WTC11 (cell line): Measurements from ENCODE around the gene IFIT3. TPM values are rescaled to one million over a fixed set of nuclear protein-coding genes. Genes with fewer than 3 reads are reported as not detected.
A peak's percentile ranks its signal among the peaks of the same experiment; 100 is the strongest.

Experiments
- ATAC-seq: fragments of 200-7000 bp; cut with Tn5 transposase; 2 replicates; pipeline ENCODE4 v1.10.0; 2021; ENCODE audit warnings: mild to moderate bottlenecking, moderate library complexity
- Bru-seq: library from RNA; stranded (reverse); fragments of 400-500 nt; gene quantifications from one replicate; lab custom pipeline; 2021; lab: Mats Ljungman, UMichigan
- CTCF ChIA-PET: fragments of 300-600 bp; sonication (Branson Sonifier 250); formaldehyde crosslinking; loops from one replicate; lab custom pipeline; 2021; ENCODE audit warnings: antibody characterized with exemption; lab: Charles Lee
- POLR2A ChIA-PET: fragments of 350-600 bp; sonication (Branson Sonifier 250); formaldehyde crosslinking; loops from one replicate; lab custom pipeline; 2021; ENCODE audit warnings: antibody characterized with exemption; lab: Charles Lee
- DNase-seq: peaks from one replicate; pipeline ENCODE4 v3.0.0; 2021; ENCODE audit warnings: low spot score
- H3K27ac Mint-ChIP-seq: 2 replicates; pipeline ENCODE4 v1.8.0; 2021; ENCODE audit warnings: mixed read lengths
- H3K27me3 Mint-ChIP-seq: 2 replicates; pipeline ENCODE4 v1.8.0; 2021; ENCODE audit warnings: low read depth, mild to moderate bottlenecking, moderate library complexity, mixed read lengths
- H3K36me3 Mint-ChIP-seq: 2 replicates; pipeline ENCODE4 v1.8.0; 2021; ENCODE audit warnings: mixed read lengths
- H3K4me1 Mint-ChIP-seq: 2 replicates; pipeline ENCODE4 v1.8.0; 2022; ENCODE audit warnings: mixed read lengths
- H3K4me3 Mint-ChIP-seq: 2 replicates; pipeline ENCODE4 v1.8.0; 2021; ENCODE audit warnings: mild to moderate bottlenecking, moderate library complexity, mixed read lengths
- H3K9me3 Mint-ChIP-seq: 2 replicates; pipeline ENCODE4 v1.8.0; 2021; ENCODE audit warnings: mixed read lengths
- AR ChIP-seq: fragments of 250-450 bp; sonication (Bioruptor Pico); IDR thresholded peaks from 2 replicates; pipeline ENCODE4 v1.9.0; 2021; ENCODE audit warnings: mild to moderate bottlenecking
- ELF4 ChIP-seq: sonication (generic); formaldehyde crosslinking; IDR thresholded peaks from 2 replicates; pipeline ENCODE4 v1.8.1; 2022; ENCODE audit warnings: low read depth, mild to moderate bottlenecking, moderate library complexity, missing genetic modification reagents
- EMX1 ChIP-seq: fragments of 250-450 bp; sonication (Bioruptor Pico); IDR thresholded peaks from 2 replicates; pipeline ENCODE4 v1.8.0; 2021; ENCODE audit warnings: mild to moderate bottlenecking
- ETV6 ChIP-seq: sonication (generic); formaldehyde crosslinking; IDR thresholded peaks from 2 replicates; pipeline ENCODE4 v1.8.1; 2022; ENCODE audit warnings: mild to moderate bottlenecking, missing genetic modification reagents
- FOXJ3 ChIP-seq: sonication (generic); formaldehyde crosslinking; IDR thresholded peaks from 2 replicates; pipeline ENCODE4 v1.9.0; 2021; ENCODE audit warnings: missing genetic modification reagents, mild to moderate bottlenecking, borderline replicate concordance
- FOXK1 ChIP-seq: sonication (generic); formaldehyde crosslinking; IDR thresholded peaks from 2 replicates; pipeline ENCODE4 v1.8.0; 2022; ENCODE audit warnings: mild to moderate bottlenecking, moderate library complexity, missing genetic modification reagents
- FOXP1 ChIP-seq: sonication (generic); formaldehyde crosslinking; IDR thresholded peaks from 2 replicates; pipeline ENCODE4 v1.8.0; 2022; ENCODE audit warnings: missing genetic modification reagents, mild to moderate bottlenecking, moderate library complexity, borderline replicate concordance
- GTF2I ChIP-seq: fragments of 250-450 bp; sonication (Bioruptor Pico); conservative IDR thresholded peaks from 2 replicates; pipeline ENCODE4 v1.4.0; 2021; ENCODE audit warnings: mild to moderate bottlenecking
- NFYB ChIP-seq: sonication (generic); formaldehyde crosslinking; conservative IDR thresholded peaks from 2 replicates; pipeline ENCODE4 v1.8.0; 2022; ENCODE audit warnings: low read depth, missing genetic modification reagents
- TP53 ChIP-seq: sonication (generic); formaldehyde crosslinking; IDR thresholded peaks from 2 replicates; pipeline ENCODE4 v1.8.1; 2023; ENCODE audit warnings: mild to moderate bottlenecking, missing genetic modification reagents
- ZMAT4 ChIP-seq: fragments of 250-450 bp; sonication (Bioruptor Pico); IDR thresholded peaks from 2 replicates; pipeline ENCODE4 v1.9.0; 2021; ENCODE audit warnings: mild to moderate bottlenecking
- ZNF219 ChIP-seq: sonication (generic); formaldehyde crosslinking; IDR thresholded peaks from 2 replicates; pipeline ENCODE4 v1.8.0; 2023; ENCODE audit warnings: missing genetic modification reagents, mild to moderate bottlenecking, borderline replicate concordance
- ZNF317 ChIP-seq: sonication (generic); formaldehyde crosslinking; IDR thresholded peaks from 2 replicates; pipeline ENCODE4 v1.8.1; 2023; ENCODE audit warnings: low read depth, mild to moderate bottlenecking, moderate library complexity, missing genetic modification reagents, borderline replicate concordance
- long read RNA-seq, 3 experiments: library from RNA in 1 of 3; library from capped mRNA in 1 of 3; library from polyadenylated mRNA in 1 of 3; unstranded in 2 of 3; stranded (forward) in 1 of 3; transcript quantifications; one replicate each; pipeline ENCODE4 v2.0.0, GENCODE V29; 2021
- total RNA-seq: library from RNA; stranded (reverse); gene quantifications from 3 replicates; pipeline ENCODE4 v1.2.3, GENCODE V29; 2021
- TF ChIP-seq, protein P1 (sequence below): sonication (generic); formaldehyde crosslinking; conservative IDR thresholded peaks from 2 replicates; pipeline ENCODE4 v1.8.1; 2023; ENCODE audit warnings: mild to moderate bottlenecking, low read depth, missing genetic modification reagents, moderate library complexity
- TF ChIP-seq, protein P2 (sequence below): sonication (generic); formaldehyde crosslinking; IDR thresholded peaks from 2 replicates; pipeline ENCODE4 v1.8.1; 2022; ENCODE audit warnings: low read depth, mild to moderate bottlenecking, moderate library complexity, missing genetic modification reagents, borderline replicate concordance
- TF ChIP-seq, protein P3 (sequence below): sonication (generic); formaldehyde crosslinking; IDR thresholded peaks from 2 replicates; pipeline ENCODE4 v1.8.0; 2022; ENCODE audit warnings: mild to moderate bottlenecking, missing genetic modification reagents
- TF ChIP-seq, protein P4 (sequence below): sonication (generic); formaldehyde crosslinking; IDR thresholded peaks from 2 replicates; pipeline ENCODE4 v1.8.1; 2022; ENCODE audit warnings: mild to moderate bottlenecking, moderate library complexity, missing genetic modification reagents
- TF ChIP-seq, protein P5 (sequence below): sonication (generic); formaldehyde crosslinking; IDR thresholded peaks from 2 replicates; pipeline ENCODE4 v1.8.1; 2022; ENCODE audit warnings: low read depth, missing genetic modification reagents, borderline replicate concordance
- TF ChIP-seq, protein P6 (sequence below): fragments of 250-450 bp; sonication (Bioruptor Pico); IDR thresholded peaks from 2 replicates; pipeline ENCODE4 v2.1.2; 2022; ENCODE audit warnings: mild to moderate bottlenecking, moderate library complexity

The IFIT3 gene
- total RNA-seq = 0.14 to 0.42 TPM (median 0.39 TPM) in 3 replicates
- Bru-seq, nascent RNA = percentile 21 among the genes with signal in this experiment
- long read RNA-seq, experiment 1, partial matches to known transcripts = 0 of 2 reads
- long read RNA-seq, experiment 1, other reads (novel, unspliced or antisense) = 0 of 2 reads
- long read RNA-seq, experiment 2, partial matches to known transcripts = 0 of 1 reads
- long read RNA-seq, experiment 2, other reads (novel, unspliced or antisense) = 1 of 1 reads
- long read RNA-seq, experiment 3, partial matches to known transcripts = 2 of 2 reads
- long read RNA-seq, experiment 3, other reads (novel, unspliced or antisense) = 0 of 2 reads

DNA sequence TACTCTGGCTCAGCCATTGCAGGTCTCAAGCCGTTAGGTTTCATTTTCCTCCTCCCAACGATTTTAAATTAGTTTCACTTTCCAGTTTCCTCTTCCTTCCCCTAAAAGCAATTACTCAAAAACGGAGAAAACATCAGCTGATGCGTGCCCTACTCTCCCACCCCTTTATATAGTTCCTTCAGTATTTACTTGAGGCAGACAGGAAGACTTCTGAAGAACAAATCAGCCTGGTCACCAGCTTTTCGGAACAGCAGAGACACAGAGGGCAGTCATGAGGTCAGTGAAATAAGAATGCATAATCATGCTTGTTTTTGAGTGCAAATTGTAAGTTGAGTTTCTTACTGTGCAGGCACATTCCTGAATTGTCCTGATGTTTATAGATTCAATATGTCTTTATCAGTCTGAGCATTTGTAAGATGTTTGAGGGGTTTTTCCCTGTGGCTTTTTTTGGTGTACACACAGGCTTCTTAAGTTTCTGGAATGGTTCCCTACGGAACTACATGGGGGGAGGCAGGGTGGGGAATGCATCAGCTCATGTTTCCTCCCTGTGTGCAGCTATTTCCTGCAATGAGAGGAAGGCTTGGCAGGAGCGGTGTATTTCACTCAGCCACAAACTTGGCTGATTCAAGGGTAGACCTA, at the start of gene IFIT3:
Gene IFIT3 (plus strand): TSS at position 195 of the 639 bp plus-strand sequence. CDS start 77 bp downstream, at position 272.
- H3K27ac Mint-ChIP-seq = peak within 1 kb of the TSS; percentile 100
- no peaks in the 10 kb centered on the region for H3K36me3 Mint-ChIP-seq

More for the DNA sequence above, at the start of gene IFIT3:
- DNase-seq = no peak
- peak; percentile 70 for ATAC-seq
- Mint-ChIP-seq H3K4me3 (peak within 1 kb of the TSS; percentile 41), H3K4me1 (peaks cover 48% of the 10 kb centered on the region), H3K27me3 (no peaks in the 10 kb centered on the region), H3K9me3 (peaks cover 11% of the 10 kb centered on the region)
- ChIA-PET POLR2A (no interaction called here), CTCF (interaction anchor here (0.6 to 1.9 kb wide), 3 partner anchors 25 to 41 kb away, joined by 3 to 10 read pairs (median 3); no protein-coding TSS in a partner anchor)
- TF ChIP-seq, protein P1, sequence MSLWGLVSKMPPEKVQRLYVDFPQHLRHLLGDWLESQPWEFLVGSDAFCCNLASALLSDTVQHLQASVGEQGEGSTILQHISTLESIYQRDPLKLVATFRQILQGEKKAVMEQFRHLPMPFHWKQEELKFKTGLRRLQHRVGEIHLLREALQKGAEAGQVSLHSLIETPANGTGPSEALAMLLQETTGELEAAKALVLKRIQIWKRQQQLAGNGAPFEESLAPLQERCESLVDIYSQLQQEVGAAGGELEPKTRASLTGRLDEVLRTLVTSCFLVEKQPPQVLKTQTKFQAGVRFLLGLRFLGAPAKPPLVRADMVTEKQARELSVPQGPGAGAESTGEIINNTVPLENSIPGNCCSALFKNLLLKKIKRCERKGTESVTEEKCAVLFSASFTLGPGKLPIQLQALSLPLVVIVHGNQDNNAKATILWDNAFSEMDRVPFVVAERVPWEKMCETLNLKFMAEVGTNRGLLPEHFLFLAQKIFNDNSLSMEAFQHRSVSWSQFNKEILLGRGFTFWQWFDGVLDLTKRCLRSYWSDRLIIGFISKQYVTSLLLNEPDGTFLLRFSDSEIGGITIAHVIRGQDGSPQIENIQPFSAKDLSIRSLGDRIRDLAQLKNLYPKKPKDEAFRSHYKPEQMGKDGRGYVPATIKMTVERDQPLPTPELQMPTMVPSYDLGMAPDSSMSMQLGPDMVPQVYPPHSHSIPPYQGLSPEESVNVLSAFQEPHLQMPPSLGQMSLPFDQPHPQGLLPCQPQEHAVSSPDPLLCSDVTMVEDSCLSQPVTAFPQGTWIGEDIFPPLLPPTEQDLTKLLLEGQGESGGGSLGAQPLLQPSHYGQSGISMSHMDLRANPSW (CRISPR knock-in tag) = no peak
- TF ChIP-seq ETV6 (CRISPR knock-in tag) (no peak), ZMAT4 (CRISPR knock-in tag) (no peak), ZNF317 (CRISPR knock-in tag) (no peak), ELF4 (CRISPR knock-in tag) (no peak), ZNF219 (CRISPR knock-in tag) (no peak), FOXP1 (CRISPR knock-in tag) (no peak), TP53 (CRISPR knock-in tag) (no peak), FOXJ3 (CRISPR knock-in tag) (no peak), NFYB (CRISPR knock-in tag) (no peak), GTF2I (CRISPR knock-in tag) (no peak), EMX1 (CRISPR knock-in tag) (no peak), FOXK1 (CRISPR knock-in tag) (no peak), AR (CRISPR knock-in tag) (no peak)
- TF ChIP-seq, protein P2, sequence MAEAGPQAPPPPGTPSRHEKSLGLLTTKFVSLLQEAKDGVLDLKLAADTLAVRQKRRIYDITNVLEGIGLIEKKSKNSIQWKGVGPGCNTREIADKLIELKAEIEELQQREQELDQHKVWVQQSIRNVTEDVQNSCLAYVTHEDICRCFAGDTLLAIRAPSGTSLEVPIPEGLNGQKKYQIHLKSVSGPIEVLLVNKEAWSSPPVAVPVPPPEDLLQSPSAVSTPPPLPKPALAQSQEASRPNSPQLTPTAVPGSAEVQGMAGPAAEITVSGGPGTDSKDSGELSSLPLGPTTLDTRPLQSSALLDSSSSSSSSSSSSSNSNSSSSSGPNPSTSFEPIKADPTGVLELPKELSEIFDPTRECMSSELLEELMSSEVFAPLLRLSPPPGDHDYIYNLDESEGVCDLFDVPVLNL (CRISPR knock-in tag) = no peak
- TF ChIP-seq, protein P3, sequence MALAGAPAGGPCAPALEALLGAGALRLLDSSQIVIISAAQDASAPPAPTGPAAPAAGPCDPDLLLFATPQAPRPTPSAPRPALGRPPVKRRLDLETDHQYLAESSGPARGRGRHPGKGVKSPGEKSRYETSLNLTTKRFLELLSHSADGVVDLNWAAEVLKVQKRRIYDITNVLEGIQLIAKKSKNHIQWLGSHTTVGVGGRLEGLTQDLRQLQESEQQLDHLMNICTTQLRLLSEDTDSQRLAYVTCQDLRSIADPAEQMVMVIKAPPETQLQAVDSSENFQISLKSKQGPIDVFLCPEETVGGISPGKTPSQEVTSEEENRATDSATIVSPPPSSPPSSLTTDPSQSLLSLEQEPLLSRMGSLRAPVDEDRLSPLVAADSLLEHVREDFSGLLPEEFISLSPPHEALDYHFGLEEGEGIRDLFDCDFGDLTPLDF (CRISPR knock-in tag) = no peak
- TF ChIP-seq, protein P4, sequence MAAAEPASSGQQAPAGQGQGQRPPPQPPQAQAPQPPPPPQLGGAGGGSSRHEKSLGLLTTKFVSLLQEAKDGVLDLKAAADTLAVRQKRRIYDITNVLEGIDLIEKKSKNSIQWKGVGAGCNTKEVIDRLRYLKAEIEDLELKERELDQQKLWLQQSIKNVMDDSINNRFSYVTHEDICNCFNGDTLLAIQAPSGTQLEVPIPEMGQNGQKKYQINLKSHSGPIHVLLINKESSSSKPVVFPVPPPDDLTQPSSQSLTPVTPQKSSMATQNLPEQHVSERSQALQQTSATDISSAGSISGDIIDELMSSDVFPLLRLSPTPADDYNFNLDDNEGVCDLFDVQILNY (CRISPR knock-in tag) = no peak
- TF ChIP-seq, protein P5, sequence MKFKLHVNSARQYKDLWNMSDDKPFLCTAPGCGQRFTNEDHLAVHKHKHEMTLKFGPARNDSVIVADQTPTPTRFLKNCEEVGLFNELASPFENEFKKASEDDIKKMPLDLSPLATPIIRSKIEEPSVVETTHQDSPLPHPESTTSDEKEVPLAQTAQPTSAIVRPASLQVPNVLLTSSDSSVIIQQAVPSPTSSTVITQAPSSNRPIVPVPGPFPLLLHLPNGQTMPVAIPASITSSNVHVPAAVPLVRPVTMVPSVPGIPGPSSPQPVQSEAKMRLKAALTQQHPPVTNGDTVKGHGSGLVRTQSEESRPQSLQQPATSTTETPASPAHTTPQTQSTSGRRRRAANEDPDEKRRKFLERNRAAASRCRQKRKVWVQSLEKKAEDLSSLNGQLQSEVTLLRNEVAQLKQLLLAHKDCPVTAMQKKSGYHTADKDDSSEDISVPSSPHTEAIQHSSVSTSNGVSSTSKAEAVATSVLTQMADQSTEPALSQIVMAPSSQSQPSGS (CRISPR knock-in tag) = no peak
- TF ChIP-seq, protein P6, sequence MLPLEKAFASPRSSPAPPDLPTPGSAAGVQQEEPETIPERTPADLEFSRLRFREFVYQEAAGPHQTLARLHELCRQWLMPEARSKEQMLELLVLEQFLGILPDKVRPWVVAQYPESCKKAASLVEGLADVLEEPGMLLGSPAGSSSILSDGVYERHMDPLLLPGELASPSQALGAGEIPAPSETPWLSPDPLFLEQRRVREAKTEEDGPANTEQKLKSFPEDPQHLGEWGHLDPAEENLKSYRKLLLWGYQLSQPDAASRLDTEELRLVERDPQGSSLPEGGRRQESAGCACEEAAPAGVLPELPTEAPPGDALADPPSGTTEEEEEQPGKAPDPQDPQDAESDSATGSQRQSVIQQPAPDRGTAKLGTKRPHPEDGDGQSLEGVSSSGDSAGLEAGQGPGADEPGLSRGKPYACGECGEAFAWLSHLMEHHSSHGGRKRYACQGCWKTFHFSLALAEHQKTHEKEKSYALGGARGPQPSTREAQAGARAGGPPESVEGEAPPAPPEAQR (CRISPR knock-in tag) = no peak
